Peyer's patch (tissue), 4 donors: ENCODE data around the gene BAAT.

Experiments used
- CTCF ChIP-seq, 6 experiments: fragments of 450-650 bp in 4 of 6; fragments of 200-600 bp in 2 of 6; sonication (generic) in 1 of 6; IDR thresholded peaks; one replicate each; pipeline ENCODE4 v1.5.1; 2017 to 2019; ENCODE audit warnings: antibody characterized with exemption in 6 of 6, mild to moderate bottlenecking in 3 of 6, moderate library complexity in 1 of 6
- POLR2A ChIP-seq, 2 donors: fragments of 450-650 bp; IDR thresholded peaks; one replicate each; pipeline ENCODE4 v1.5.1; 2017; ENCODE audit warnings: antibody characterized with exemption in 2 of 2, mild to moderate bottlenecking in 2 of 2, moderate library complexity in 2 of 2

DNA sequence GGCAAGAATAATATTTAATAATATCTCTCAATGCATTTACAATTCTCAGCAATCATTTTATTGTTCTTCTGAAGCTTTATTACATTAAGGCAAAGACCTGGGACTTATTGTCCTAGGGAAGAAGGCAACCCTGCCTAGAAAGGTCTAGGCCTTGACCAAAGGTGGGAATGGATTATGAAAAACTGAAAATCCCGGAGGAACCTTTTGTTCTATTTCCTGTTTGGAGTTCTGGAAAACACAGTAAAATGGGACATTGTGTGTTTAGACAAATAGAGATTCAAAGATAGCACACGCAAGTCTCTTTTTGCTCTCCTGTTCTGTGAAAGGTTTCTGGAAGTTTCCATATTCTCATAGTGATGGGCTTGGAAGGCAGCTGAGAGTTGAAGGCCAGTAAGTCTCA lies 31.1 kb downstream of the BAAT start:
- TF ChIP-seq CTCF (IDR thresholded peaks at IDR 0.05) (no peak), POLR2A (IDR thresholded peaks at IDR 0.05) (no peak)
